GM12878 (cell line): ENCODE measurements around the gene PATJ. TPM values are rescaled to one million over a fixed set of nuclear protein-coding genes. Genes with fewer than 3 reads are reported as not detected.

ENCODE experiments used
- ATAC-seq: fragments of 200-7000 bp; cut with Tn5 transposase; 3 replicates; pipeline ENCODE4 v1.9.1; 2020; ENCODE audit warnings: mild to moderate bottlenecking, moderate library complexity
- BruUV-seq: library from RNA; stranded (reverse); fragments of 400-500 nt; replicated peaks from 2 replicates; lab custom pipeline; 2021; lab: Mats Ljungman, UMichigan
- CTCF ChIA-PET: fragments of 300-600 bp; sonication (Branson Sonifier 250); formaldehyde crosslinking; extraction: SDS; loops from one replicate; lab custom pipeline; 2021; ENCODE audit warnings: inconsistent platforms; lab: Yijun Ruan, JAX
- POLR2A ChIA-PET: fragments of 350-600 bp; formaldehyde crosslinking; extraction: SDS; loops from one replicate; lab custom pipeline; 2021; ENCODE audit warnings: inconsistent platforms; lab: Charles Lee
- RAD21 ChIA-PET: fragments of 300-600 bp; sonication (Branson Sonifier 250); formaldehyde crosslinking; loops from one replicate; lab custom pipeline; 2023; ENCODE audit warnings: antibody characterized with exemption; ENCODE audit not compliant: unreplicated experiment; lab: Charles Lee
- SMC1A ChIA-PET: fragments of 300-600 bp; sonication (Branson Sonifier 250); formaldehyde crosslinking; loops from one replicate; lab custom pipeline; 2023; ENCODE audit not compliant: unreplicated experiment, uncharacterized antibody; lab: Charles Lee
- DNase-seq: peaks from one replicate; pipeline ENCODE4 v3.0.0-alpha.2; 2011; ENCODE audit warnings: low read depth, low spot score
- FAIRE-seq: peaks from 3 replicates; lab custom pipeline; 2011; peaks lifted over from hg19 to GRCh38; lab: Jason Lieb, UNC
- H2AFZ ChIP-seq: 2 replicates; pipeline ENCODE4 v1.6.0; 2011; ENCODE audit warnings: low read depth, low read length, control low read depth; ENCODE audit not compliant: control insufficient read depth
- H3K27ac ChIP-seq: 2 replicates; pipeline ENCODE4 v1.5.1; 2011; ENCODE audit warnings: control low read depth; ENCODE audit not compliant: control insufficient read depth, insufficient read depth
- H3K27me3 ChIP-seq, 2 experiments: replicated peaks in 1 of 2; 2 replicates each; pipeline versions ENCODE4 v1.6.0 to v1.6.1; 2011; ENCODE audit warnings: low read length in 1 of 2; ENCODE audit not compliant: control insufficient read depth in 2 of 2, insufficient read depth in 2 of 2
- H3K36me3 ChIP-seq, 2 experiments: 2 replicates each; pipeline ENCODE4 v1.5.1; 2011; ENCODE audit warnings: low read length in 1 of 2; ENCODE audit not compliant: control insufficient read depth in 2 of 2, insufficient read depth in 2 of 2
- H3K4me1 ChIP-seq: 2 replicates; pipeline ENCODE4 v1.6.1; 2011; ENCODE audit warnings: mild to moderate bottlenecking, low read length, moderate library complexity, mixed read lengths; ENCODE audit not compliant: control insufficient read depth, insufficient read depth
- H3K4me2 ChIP-seq: 2 replicates; pipeline ENCODE4 v1.6.0; 2011; ENCODE audit warnings: control low read depth; ENCODE audit not compliant: control insufficient read depth, insufficient read depth
- H3K4me3 ChIP-seq: fragments of 200-600 bp; sonication (generic); 2 replicates; pipeline ENCODE4 v1.5.1; 2016
- H3K79me2 ChIP-seq: 2 replicates; pipeline ENCODE4 v1.6.0; 2011; ENCODE audit warnings: low read length; ENCODE audit not compliant: control insufficient read depth, insufficient read depth
- H3K9ac ChIP-seq: 2 replicates; pipeline ENCODE4 v1.8.0; 2011; ENCODE audit warnings: low read length, control low read depth, mixed read lengths; ENCODE audit not compliant: control insufficient read depth, insufficient read depth
- H3K9me3 ChIP-seq: replicated peaks from 3 replicates; pipeline ENCODE4 v1.5.1; 2011; ENCODE audit warnings: mild to moderate bottlenecking, low read length; ENCODE audit not compliant: control insufficient read depth, insufficient read depth
- H4K20me1 ChIP-seq: 2 replicates; pipeline ENCODE4 v1.6.0; 2011; ENCODE audit not compliant: control insufficient read depth, insufficient read depth
- ATF7 ChIP-seq: fragments of 450-650 bp; IDR thresholded peaks from 2 replicates; pipeline ENCODE4 v1.6.1; 2016; ENCODE audit warnings: low read depth, mild to moderate bottlenecking
- BCL11A ChIP-seq: IDR thresholded peaks from 2 replicates; pipeline ENCODE4 v1.6.1; 2011; ENCODE audit warnings: low read depth, low read length
- KDM1A ChIP-seq: fragments of 200-600 bp; sonication (generic); IDR thresholded peaks from 2 replicates; pipeline ENCODE4 v1.6.1; 2016; ENCODE audit warnings: borderline replicate concordance
- NR2F1 ChIP-seq: fragments of 450-650 bp; conservative IDR thresholded peaks from 2 replicates; pipeline ENCODE4 v1.6.1; 2017; ENCODE audit warnings: mild to moderate bottlenecking
- ZNF207 ChIP-seq: fragments of 450-650 bp; IDR thresholded peaks from 2 replicates; pipeline ENCODE4 v1.6.1; 2014; ENCODE audit warnings: antibody characterized with exemption, mild to moderate bottlenecking, borderline replicate concordance
- WGBS: methylation state at CpG from one replicate; pipeline ENCODE4 v1.1.6; 2016; ENCODE audit warnings: low lambda C conversion rate; ENCODE audit not compliant: insufficient replicate concordance, insufficient coverage; ENCODE audit errors: missing lambda C conversion rate; 5-methylcytosine and 5-hydroxymethylcytosine counted together
- in situ Hi-C: fragments of 300-500 bp; cut with MboI; formaldehyde crosslinking; loops from 9 replicates; pipeline ENCODE4 v1.14.3; 2018; ENCODE audit warnings: mixed read lengths
- intact Hi-C: fragments of 100-400 bp; cut with micrococcal nuclease; formaldehyde crosslinking; loops from one replicate; pipeline ENCODE4 v1.14.2; 2022; ENCODE audit not compliant: unreplicated experiment
- polyA plus RNA-seq, 11 experiments: library from polyadenylated mRNA; depleted of rRNA in 4 of 11; unstranded in 6 of 11; stranded (reverse) in 5 of 11; fragments of >200 nt; fragmentation: Nextera tagmentation in 4 of 11; fragmentation: Illumina TruSeq in 1 of 11; extraction: Ambion mirVana in 4 of 11; extraction: Trizol in 1 of 11; gene quantifications; 1 replicate in 1 of 11; 2 replicates in 10 of 11; pipeline versions ENCODE4 v1.2.1 to v1.2.3, GENCODE V29; 2011 to 2016; ENCODE audit warnings: inconsistent platforms in 2 of 11, missing spikeins in 2 of 11, low read depth in 1 of 11
- total RNA-seq, 4 experiments: library from RNA; depleted of rRNA in 3 of 4; stranded (reverse); fragments of >200 nt in 3 of 4; fragmentation: Illumina TruSeq in 1 of 4; extraction: Trizol in 1 of 4; gene quantifications; 2 replicates each; pipeline versions ENCODE4 v1.2.1 to v1.2.3, GENCODE V29; 2013 to 2021
- TF ChIP-seq, protein P1 (sequence below): IDR thresholded peaks from 2 replicates; pipeline ENCODE4 v1.6.1; 2011; ENCODE audit warnings: borderline replicate concordance, low read depth, mild to moderate bottlenecking, moderate library complexity, low read length; ENCODE audit not compliant: insufficient read depth, poor library complexity, severe bottlenecking
- TF ChIP-seq, protein P2 (sequence below): fragments of 450-650 bp; formaldehyde crosslinking; IDR thresholded peaks from 2 replicates; pipeline ENCODE4 v1.4.0; 2020; ENCODE audit warnings: mild to moderate bottlenecking, moderate library complexity

Gene PATJ
- total and polyA plus RNA-seq, 10 of the 15 experiments (the other 5 are each of a cell fraction or from before 2014, with no cell fraction given) = 2.8 to 13.9 (median 6.9) TPM

DNA sequence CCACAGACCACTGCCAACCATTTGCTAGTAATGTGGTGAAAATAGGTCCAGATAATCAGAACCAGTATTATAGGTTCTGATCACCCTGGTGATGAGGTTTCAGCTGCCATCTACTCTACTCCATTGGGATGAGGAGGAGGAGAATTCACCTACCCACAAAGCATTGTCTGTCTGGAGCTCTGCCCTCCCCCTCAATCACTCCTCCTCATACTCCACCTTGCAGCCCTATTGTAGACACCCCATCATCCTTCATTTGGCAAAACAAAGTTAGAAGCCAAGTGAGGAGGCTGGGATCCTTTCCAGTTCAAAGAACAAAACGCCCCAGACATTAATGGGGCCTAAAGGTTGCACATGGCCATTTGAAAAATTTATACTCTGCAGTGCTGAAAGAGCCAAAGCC, 295.0 kb downstream of the PATJ start:
- no peak overlapping the region for H3K4me3 ChIP-seq
- ChIA-PET SMC1A (no interaction called here), RAD21 (no interaction called here), CTCF (interaction anchor here (0.5 kb wide), 1 partner anchor 8 kb away, joined by 3 read pairs; no protein-coding TSS in a partner anchor), POLR2A (no interaction called here)
- H3K36me3 ChIP-seq = no peaks in the 10 kb centered on the region
- TF ChIP-seq ZNF207 (no peak), NR2F1 (no peak), ATF7 (no peak), BCL11A (no peak), KDM1A (no peak)
- TF ChIP-seq, protein P1, sequence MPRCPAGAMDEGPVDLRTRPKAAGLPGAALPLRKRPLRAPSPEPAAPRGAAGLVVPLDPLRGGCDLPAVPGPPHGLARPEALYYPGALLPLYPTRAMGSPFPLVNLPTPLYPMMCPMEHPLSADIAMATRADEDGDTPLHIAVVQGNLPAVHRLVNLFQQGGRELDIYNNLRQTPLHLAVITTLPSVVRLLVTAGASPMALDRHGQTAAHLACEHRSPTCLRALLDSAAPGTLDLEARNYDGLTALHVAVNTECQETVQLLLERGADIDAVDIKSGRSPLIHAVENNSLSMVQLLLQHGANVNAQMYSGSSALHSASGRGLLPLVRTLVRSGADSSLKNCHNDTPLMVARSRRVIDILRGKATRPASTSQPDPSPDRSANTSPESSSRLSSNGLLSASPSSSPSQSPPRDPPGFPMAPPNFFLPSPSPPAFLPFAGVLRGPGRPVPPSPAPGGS = no peak
- TF ChIP-seq, protein P2, sequence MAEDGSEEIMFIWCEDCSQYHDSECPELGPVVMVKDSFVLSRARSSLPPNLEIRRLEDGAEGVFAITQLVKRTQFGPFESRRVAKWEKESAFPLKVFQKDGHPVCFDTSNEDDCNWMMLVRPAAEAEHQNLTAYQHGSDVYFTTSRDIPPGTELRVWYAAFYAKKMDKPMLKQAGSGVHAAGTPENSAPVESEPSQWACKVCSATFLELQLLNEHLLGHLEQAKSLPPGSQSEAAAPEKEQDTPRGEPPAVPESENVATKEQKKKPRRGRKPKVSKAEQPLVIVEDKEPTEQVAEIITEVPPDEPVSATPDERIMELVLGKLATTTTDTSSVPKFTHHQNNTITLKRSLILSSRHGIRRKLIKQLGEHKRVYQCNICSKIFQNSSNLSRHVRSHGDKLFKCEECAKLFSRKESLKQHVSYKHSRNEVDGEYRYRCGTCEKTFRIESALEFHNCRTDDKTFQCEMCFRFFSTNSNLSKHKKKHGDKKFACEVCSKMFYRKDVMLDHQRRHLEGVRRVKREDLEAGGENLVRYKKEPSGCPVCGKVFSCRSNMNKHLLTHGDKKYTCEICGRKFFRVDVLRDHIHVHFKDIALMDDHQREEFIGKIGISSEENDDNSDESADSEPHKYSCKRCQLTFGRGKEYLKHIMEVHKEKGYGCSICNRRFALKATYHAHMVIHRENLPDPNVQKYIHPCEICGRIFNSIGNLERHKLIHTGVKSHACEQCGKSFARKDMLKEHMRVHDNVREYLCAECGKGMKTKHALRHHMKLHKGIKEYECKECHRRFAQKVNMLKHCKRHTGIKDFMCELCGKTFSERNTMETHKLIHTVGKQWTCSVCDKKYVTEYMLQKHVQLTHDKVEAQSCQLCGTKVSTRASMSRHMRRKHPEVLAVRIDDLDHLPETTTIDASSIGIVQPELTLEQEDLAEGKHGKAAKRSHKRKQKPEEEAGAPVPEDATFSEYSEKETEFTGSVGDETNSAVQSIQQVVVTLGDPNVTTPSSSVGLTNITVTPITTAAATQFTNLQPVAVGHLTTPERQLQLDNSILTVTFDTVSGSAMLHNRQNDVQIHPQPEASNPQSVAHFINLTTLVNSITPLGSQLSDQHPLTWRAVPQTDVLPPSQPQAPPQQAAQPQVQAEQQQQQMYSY (CRISPR knock-in tag) = no peak
- no peak overlapping the region for H3K4me2 ChIP-seq
- H3K9me3 ChIP-seq = no peaks in the 10 kb centered on the region
- H2AFZ ChIP-seq = no peak overlapping the region
- intact Hi-C loops (no loop called here), in situ Hi-C loops (no loop called here)
- H3K9ac ChIP-seq = no peak overlapping the region
- H3K79me2 ChIP-seq = no peaks in the 10 kb centered on the region
- WGBS = 0% methylated on average over 1 of the region's 1 CpG
- no TSS peak for BruUV-seq
- no peak for ATAC-seq
- H4K20me1 ChIP-seq = no peaks in the 10 kb centered on the region
- H3K27me3 ChIP-seq = no peaks in the 10 kb centered on the region
- H3K27ac ChIP-seq = no peak overlapping the region
- FAIRE-seq = no peak
- no peak for DNase-seq
- no peaks in the 10 kb centered on the region for H3K4me1 ChIP-seq
